HG03103 (cell line): Measurements from ENCODE around the gene CEP126.

Experiments
- ATAC-seq: cut with Tn5 transposase; IDR thresholded peaks from one replicate; pipeline ENCODE4 v1.9.1; 2021; ENCODE audit warnings: low read depth; ENCODE audit not compliant: unreplicated experiment

CEP126 gene

GRCh38 chr11:101914738-101915426 is at the start of gene CEP126:
Gene CEP126 (plus strand): TSS chr11:101915010. CDS start chr11:101915285, 275 bp downstream.
- ATAC-seq, result peak; percentile 99

- ATAC-seq, result no peak
These were observed 48.0 kb upstream of the CEP126 start for GRCh38 chr11:101866619-101867491.

- no peak for ATAC-seq
These were observed 46.9 kb upstream of the CEP126 start for GRCh38 chr11:101867951-101868350.

- no peak for ATAC-seq
These were observed 44.3 kb upstream of the CEP126 start for GRCh38 chr11:101870510-101870909.

- no peak for ATAC-seq
These were observed 42.5 kb upstream of the CEP126 start for GRCh38 chr11:101872171-101872882.

- ATAC-seq, result peak; percentile 57
These were observed 34.6 kb upstream of the CEP126 start for GRCh38 chr11:101880222-101880621.

GRCh38 chr11:101881586-101881985 is 33.2 kb upstream of the CEP126 start:
- ATAC-seq, result no peak

- ATAC-seq, result no peak
These were observed 29.2 kb upstream of the CEP126 start for GRCh38 chr11:101885631-101886030.

- no peak for ATAC-seq
These were observed 25.0 kb upstream of the CEP126 start for GRCh38 chr11:101889767-101890166.

GRCh38 chr11:101894505-101894904 is 20.3 kb upstream of the CEP126 start:
- no peak for ATAC-seq

GRCh38 chr11:101907815-101908214 is 7.0 kb upstream of the CEP126 start:
- no peak for ATAC-seq

- no peak for ATAC-seq
These were observed 5.7 kb upstream of the CEP126 start for GRCh38 chr11:101909087-101909486.

GRCh38 chr11:101912823-101913284 is 2.0 kb upstream of the CEP126 start:
- no peak for ATAC-seq

GRCh38 chr11:101913656-101914055 is 1.2 kb upstream of the CEP126 start:
- ATAC-seq, result no peak

GRCh38 chr11:101914341-101914737 is 471 bp upstream of the CEP126 start:
- no peak for ATAC-seq

GRCh38 chr11:101915791-101916291 is 1.0 kb downstream of the CEP126 start:
- ATAC-seq, result peak; percentile 43

GRCh38 chr11:101916422-101916821 is 1.6 kb downstream of the CEP126 start, which contains the start of gene ANGPTL5:
Gene ANGPTL5 (minus strand): TSS chr11:101916522. CDS start chr11:101907909, 8,613 bp downstream.
- no peak for ATAC-seq

GRCh38 chr11:101917226-101917625 is 2.4 kb downstream of the CEP126 start:
- no peak for ATAC-seq

GRCh38 chr11:101920992-101921391 is 6.2 kb downstream of the CEP126 start:
- ATAC-seq, result no peak

- no peak for ATAC-seq
These were observed 8.7 kb downstream of the CEP126 start for GRCh38 chr11:101923554-101923953.
